Measurements from ENCODE around the gene KCNJ8.
"Not testable (repeated sequence)": the region's sequence is repeated elsewhere in the genome, so short reads cannot be mapped to it uniquely, and the experiment has no call there.

Gene KCNJ8

GRCh38 chr12:21786041-21786531 is 11.6 kb upstream of the KCNJ8 start:
- no peak for DNase-seq (ENCODE audit: low read depth)

DNA sequence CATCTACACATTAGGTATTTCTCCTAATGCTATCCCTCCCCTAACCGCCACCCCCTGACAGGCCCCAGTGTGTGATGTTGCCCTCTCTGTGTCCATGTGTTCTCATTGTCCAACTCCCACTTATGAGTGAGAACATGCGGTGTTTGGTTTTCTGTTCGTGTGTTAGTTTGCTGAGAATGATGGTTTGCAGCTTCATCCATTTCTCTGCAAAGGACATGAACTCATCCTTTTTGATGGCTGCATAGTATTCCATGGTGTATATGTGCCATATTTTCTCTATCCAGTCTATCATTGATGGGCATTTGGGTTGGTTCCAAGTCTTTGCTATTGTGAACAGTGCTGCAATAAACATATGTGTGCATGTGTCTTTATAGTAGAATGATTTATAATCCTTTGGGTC is 8.2 kb upstream of the KCNJ8 start:
- DNase-seq (ENCODE audit: low read depth) = not testable (repeated sequence)

- no peak for DNase-seq (ENCODE audit: low read depth)
Measured at GRCh38 chr12:21780786-21781185, 6.3 kb upstream of the KCNJ8 start.

DNA sequence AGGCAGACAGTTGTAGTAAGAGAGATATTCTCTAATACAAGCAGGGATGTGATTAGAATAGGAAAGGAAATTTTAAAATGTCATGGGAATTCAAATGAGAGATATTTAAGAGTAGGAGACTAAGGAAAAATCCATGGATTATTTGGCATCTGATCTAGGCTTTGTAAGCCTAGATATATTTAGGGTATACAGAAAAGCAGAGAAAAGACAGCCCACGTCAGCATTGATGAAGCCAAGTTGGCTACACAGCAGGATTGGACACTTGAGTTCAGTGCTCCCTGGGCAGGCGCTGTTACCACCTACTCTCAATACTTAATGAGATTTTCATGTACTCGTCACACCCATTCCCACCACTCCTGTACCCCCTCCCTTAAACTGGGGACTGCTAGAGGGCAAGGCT is 1.7 kb upstream of the KCNJ8 start:
- DNase-seq (ENCODE audit: low read depth) = no peak

DNA sequence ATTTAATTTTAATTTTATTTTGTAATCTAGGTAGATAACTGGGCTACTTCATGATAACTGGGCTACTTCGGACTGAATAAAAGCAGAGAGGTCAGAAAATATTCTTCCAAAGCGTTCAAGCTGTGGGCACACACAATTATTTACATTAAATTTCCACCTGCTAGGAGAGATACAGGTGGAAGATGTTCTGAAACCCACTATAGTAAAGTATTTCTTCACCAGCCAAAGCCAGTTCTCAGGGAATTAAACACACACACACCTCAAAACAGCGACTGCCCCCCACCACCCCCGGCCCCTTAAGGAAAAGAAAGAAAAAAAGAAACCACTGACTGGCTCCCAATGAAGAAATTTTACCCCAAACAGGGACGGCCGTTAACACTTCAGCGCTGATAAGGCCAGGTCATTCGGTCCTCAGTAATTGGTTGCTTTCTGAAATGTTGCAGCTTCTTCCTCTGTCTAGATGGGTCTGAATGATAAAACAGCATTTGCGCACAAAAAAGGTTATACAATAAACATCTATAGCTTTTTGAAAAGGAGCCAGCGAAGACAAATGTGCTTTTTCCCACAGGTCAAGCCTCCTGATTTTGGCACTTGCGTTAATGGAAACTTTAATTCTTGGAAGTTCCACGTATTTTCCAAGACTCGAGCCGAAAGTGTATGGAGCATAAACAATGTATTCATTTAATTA is 771 bp upstream of the KCNJ8 start:
- no peak for DNase-seq (ENCODE audit: low read depth)

DNA sequence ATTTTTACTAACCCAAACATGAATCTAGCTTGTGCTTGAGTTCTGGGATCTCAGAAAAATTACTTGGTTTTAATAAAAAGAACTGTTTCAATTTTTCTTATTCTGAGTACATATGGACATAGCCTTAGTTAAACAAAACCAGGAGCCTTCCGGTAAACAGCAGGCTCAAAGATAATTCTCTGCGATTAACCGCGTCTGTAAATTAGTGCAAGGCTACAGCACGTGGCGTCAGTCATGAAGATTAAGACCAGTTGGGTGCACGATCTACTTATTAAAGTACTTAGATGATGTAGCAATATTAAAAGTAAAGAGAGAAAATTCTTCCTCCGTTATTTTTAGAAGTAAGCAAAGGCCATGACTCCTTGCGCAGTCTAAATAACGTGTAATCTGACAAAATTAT is 700 bp downstream of the KCNJ8 start:
- DNase-seq (ENCODE audit: low read depth) = no peak

- peak; percentile 6 for DNase-seq (ENCODE audit: low read depth)
Measured at GRCh38 chr12:21773263-21773741, 1.2 kb downstream of the KCNJ8 start.

DNA sequence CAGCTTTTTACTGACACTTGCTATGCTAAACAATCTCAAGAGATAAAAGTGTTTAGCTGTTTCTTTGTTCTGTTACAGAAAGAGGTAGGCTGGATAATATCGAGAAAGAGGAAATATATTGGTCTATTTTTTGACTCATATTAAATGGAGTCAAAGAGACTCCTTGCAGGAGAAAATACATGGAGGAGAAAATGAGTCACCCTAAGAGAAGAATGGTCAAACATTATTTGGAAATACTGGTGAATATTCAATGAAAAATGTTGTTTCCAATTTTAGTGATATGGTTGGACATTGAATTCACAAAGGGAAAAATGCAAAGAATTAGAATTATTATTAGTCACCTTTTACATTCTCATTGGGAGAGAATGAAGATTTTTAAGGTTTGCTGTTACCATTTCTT is 3.2 kb downstream of the KCNJ8 start:
- DNase-seq (ENCODE audit: low read depth) = no peak

GRCh38 chr12:21769307-21769706 is 5.2 kb downstream of the KCNJ8 start:
- no peak for DNase-seq (ENCODE audit: low read depth)

GRCh38 chr12:21766403-21766802 is 8.1 kb downstream of the KCNJ8 start:
- no peak for DNase-seq (ENCODE audit: low read depth)

DNA sequence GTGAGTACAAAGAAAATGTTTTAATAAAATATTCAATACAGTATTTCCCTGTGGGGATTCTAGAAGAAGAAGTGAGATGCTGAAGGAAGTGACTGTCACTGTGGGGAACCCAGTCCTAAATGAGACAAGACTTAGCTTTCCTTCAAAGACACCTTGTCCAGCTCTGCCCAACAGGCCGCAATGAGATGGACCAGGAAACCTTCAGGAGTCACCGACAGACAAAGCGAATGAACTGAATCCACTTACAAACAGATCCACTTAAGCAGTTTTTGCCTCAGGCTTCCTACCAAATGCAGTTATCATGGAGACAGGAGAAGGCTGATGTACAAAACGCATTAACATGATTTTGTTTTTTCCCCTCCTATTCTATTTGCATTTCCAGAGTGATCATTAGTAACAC is 9.6 kb downstream of the KCNJ8 start:
- DNase-seq (ENCODE audit: low read depth) = no peak

GRCh38 chr12:21764065-21764464 is 10.4 kb downstream of the KCNJ8 start:
- no peak for DNase-seq (ENCODE audit: low read depth)

- DNase-seq (ENCODE audit: low read depth) = no peak
Measured at GRCh38 chr12:21763531-21763930, 11.0 kb downstream of the KCNJ8 start.

GRCh38 chr12:21759737-21760136 is 14.8 kb downstream of the KCNJ8 start:
- no peak for DNase-seq (ENCODE audit: low read depth)

DNA sequence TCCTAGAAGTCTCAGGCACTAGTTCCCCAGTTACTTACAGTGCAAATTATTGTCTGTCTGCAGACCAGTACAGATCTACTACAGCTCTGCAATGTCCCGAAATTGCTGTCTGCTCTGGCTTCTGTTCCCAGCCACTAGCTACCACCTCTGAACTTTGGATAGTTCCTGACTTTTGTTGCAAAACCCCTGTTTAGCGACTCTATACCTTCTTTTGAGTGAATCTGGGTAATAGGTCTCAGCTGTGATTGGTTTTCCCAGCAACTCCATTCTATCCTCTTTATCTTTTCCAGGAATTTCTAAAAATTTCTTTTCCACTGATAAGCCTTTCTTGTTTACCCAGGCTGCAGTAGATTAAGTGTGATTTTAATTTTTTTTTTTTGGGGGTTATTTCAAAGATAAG is 16.8 kb downstream of the KCNJ8 start:
- no peak for DNase-seq (ENCODE audit: low read depth)

- no peak for DNase-seq (ENCODE audit: low read depth)
Measured at GRCh38 chr12:21756699-21757098, 17.8 kb downstream of the KCNJ8 start.

- no peak for DNase-seq (ENCODE audit: low read depth)
Measured at GRCh38 chr12:21751517-21751916, 23.0 kb downstream of the KCNJ8 start.

DNA sequence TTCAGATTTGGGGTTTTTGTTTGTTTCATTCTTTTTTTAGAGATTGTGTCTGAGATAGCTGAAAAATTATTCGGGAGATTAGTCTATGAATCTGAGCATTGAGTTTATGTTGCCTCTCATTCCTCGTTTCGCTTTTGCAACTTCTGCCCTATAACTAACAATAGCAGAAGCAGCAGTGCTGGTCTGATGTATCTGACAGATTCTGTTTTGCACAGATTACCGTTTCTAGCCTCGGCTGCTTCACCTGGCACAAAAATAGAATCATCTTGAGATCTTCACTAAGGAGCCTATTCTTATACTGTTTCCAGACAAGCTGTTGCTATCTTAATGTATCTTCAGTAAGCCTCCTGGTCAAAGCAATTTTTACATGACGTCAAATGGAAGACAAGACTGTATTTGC is 29.2 kb downstream of the KCNJ8 start:
- no peak for DNase-seq (ENCODE audit: low read depth)

DNA sequence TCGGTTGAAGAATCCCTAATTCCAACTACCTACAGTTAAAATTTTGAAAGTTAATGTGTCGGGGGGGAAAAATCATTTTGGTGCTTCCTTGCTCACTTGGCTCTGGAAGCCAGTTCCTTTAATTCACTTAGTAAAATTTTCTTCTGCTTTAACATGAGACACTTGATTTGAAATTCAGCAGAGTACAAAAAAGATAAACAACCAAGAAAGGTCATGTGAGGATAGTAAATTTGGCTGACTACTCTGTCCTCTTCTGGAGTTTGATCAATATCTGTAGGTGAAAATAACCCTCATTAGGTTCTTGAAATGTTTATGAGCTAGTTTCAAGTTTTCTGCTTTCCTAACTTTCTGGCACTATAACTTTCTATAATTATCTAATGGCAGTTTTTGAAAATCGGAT is 43.4 kb downstream of the KCNJ8 start:
- no peak for DNase-seq (ENCODE audit: low read depth)

DNA sequence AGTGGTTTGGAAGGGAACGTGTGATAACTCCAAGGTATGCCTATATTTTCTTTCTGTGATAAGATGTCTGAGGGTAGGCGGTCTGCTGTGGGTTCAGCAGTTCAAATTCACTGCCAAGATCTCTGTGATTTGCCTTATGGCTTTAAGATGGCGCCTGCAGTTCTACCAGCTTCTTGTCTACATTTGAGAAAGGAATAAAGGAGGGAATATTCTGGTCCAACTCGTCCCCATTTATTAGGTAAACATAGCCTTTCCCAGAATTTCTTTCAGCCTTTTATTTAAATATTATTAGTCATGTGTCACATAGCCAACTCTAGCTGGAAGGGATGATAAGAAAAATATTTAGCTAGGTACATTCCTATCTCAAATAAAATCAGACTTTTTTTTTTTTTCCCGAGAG is 48.8 kb downstream of the KCNJ8 start:
- DNase-seq (ENCODE audit: low read depth) = no peak

DNA sequence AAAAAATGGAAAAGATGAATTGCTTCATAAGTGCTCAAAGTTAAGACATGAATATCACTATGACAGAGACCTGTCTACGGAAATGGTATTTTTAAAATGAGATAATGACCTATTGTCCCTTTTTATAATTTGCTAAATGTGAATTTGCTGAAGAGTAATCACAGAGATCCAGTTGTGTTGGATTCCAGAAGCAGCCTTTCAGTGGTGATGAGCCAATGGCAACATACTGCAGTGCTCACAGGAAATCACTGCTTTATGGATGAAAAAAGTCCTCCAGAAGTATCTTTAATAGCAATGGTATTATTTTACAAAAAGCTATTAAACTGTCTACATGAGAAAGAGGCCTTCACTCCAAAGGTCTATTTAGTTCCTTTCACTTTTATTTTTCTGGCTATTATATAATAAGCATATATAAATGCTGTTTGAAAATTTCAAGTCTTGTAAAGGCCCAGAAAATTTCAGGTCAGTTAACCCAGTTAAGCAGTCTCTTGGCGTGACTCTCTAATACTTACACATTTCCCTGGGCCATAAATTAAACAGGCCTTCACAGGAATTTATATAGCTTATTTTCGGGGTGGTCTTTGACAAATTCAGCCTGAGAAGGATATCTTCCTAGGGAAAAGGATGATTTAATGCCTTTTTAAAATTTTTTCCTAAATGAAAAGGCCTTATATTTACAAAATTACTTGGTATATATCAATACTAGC is 55.4 kb downstream of the KCNJ8 start:
- no peak for DNase-seq (ENCODE audit: low read depth)

GRCh38 chr12:21718403-21718802 is 56.1 kb downstream of the KCNJ8 start:
- no peak for DNase-seq (ENCODE audit: low read depth)

DNA sequence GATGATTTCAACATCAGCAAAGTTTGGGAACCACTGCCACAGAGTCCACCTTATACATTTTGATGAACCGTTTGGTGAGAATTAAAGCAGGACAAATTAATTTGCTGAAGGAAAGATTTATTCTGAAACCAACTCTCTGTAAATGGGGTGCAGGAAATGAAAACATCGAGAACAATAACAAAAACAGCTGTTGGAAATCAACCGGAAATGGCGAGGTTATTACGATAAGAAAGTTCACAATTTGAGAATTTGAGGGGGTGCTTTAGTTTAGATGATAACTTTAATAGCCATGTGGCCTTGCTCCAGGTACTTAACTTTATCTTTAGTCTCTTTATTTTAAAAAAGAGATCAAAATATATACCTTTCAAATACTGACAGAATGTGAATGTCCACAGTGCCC is 56.7 kb downstream of the KCNJ8 start:
- DNase-seq (ENCODE audit: low read depth) = no peak

- no peak for DNase-seq (ENCODE audit: low read depth)
Measured at GRCh38 chr12:21715386-21715785, 59.1 kb downstream of the KCNJ8 start.
